Right atrium auricular region (tissue), 2 donors: ENCODE data around the gene UTRN. TPM values are rescaled to one million over a fixed set of nuclear protein-coding genes. Genes with fewer than 3 reads are reported as not detected.
A peak's percentile ranks its signal among the peaks of the same experiment; 100 is the strongest.

Source experiments
- DNase-seq: peaks from one replicate; pipeline ENCODE4 v3.0.0-alpha.2; 2019; ENCODE audit warnings: low spot score
- H3K27ac ChIP-seq, 2 donors: fragments of 200-600 bp; sonication (generic); 1 replicate in 1 of 2; 2 replicates in 1 of 2; pipeline ENCODE4 v1.5.1; 2016 to 2019
- H3K27me3 ChIP-seq, 2 donors: fragments of 200-600 bp; sonication (generic); one replicate each; pipeline versions ENCODE4 v1.5.1 to v1.6.0; 2017 to 2019
- H3K36me3 ChIP-seq: fragments of 200-600 bp; sonication (generic); one replicate; pipeline ENCODE4 v1.5.1; 2016
- H3K4me1 ChIP-seq, 2 donors: fragments of 200-600 bp; sonication (generic); one replicate each; pipeline versions ENCODE4 v1.5.1 to v1.6.0; 2017 to 2019
- H3K4me3 ChIP-seq, 2 donors: fragments of 200-600 bp; sonication (generic); 1 replicate in 1 of 2; 2 replicates in 1 of 2; pipeline ENCODE4 v1.5.1; 2017 to 2019; ENCODE audit warnings: mild to moderate bottlenecking in 1 of 2, moderate library complexity in 1 of 2
- H3K9me3 ChIP-seq, 2 donors: fragments of 200-600 bp; sonication (generic); one replicate each; pipeline ENCODE4 v1.5.1; 2019
- CTCF ChIP-seq, 2 donors: fragments of 200-600 bp; sonication (generic); IDR thresholded peaks; one replicate each; pipeline ENCODE4 v1.5.1; 2019; ENCODE audit warnings: antibody characterized with exemption in 2 of 2
- total RNA-seq, 2 donors: library from RNA; depleted of rRNA; stranded (reverse); fragments of >200 nt; gene quantifications; one replicate each; pipeline ENCODE4 v1.1.0, GENCODE V29; 2016

UTRN gene
- total RNA-seq, 2 donors from 2014 or later = 57.5 to 75.8 TPM

GRCh38 chr6:144264270-144265060 lies 20.7 kb upstream of the UTRN start:
- TF ChIP-seq CTCF (IDR thresholded peaks at IDR 0.05) = no peak
- Histone ChIP-seq H3K27ac (peak overlapping the region; percentile 44 to 79), H3K4me3 (no peak overlapping the region), H3K27me3 (no peaks in the 10 kb centered on the region), H3K4me1 (peaks cover 0 to 27% of the 10 kb centered on the region in 2 donors), H3K9me3 (peaks cover 0 to 7% of the 10 kb centered on the region in 2 donors), H3K36me3 (no peaks in the 10 kb centered on the region)
- no peak for DNase-seq

DNA sequence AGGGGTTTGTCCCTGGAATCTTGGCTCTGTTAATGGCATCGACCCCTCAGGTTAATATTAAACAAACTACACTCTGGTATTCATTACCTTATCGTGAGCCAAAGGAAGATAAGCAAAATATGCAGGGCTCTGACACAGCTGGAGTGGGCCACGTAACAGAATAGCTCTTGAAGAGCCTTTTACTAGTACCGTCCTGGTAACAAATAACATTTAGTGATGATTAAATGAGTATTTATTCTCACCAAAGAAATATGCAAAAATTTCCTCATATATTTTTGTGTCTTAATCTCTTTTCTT lies 20.1 kb upstream of the UTRN start:
- Histone ChIP-seq H3K4me3 (no peak overlapping the region), H3K4me1 (peaks cover 0 to 27% of the 10 kb centered on the region in 2 donors), H3K36me3 (no peaks in the 10 kb centered on the region), H3K27ac (peak overlapping the region in 1 of 2 donors; percentile 79), H3K9me3 (peaks cover 0 to 7% of the 10 kb centered on the region in 2 donors), H3K27me3 (no peaks in the 10 kb centered on the region)
- no peak for TF ChIP-seq CTCF (IDR thresholded peaks at IDR 0.05)
- no peak for DNase-seq

- Histone ChIP-seq H3K4me3 (no peak overlapping the region), H3K4me1 (peaks cover 0 to 27% of the 10 kb centered on the region in 2 donors), H3K27me3 (no peaks in the 10 kb centered on the region), H3K9me3 (peaks cover 0 to 7% of the 10 kb centered on the region in 2 donors), H3K27ac (peak overlapping the region; percentile 43 to 79), H3K36me3 (no peaks in the 10 kb centered on the region)
- no peak for TF ChIP-seq CTCF (IDR thresholded peaks at IDR 0.05)
- DNase-seq = no peak
Measured at GRCh38 chr6:144265390-144265789, 19.7 kb upstream of the UTRN start.

GRCh38 chr6:144266091-144266649 lies 19.0 kb upstream of the UTRN start:
- Histone ChIP-seq H3K27ac (peak overlapping the region; percentile 43 to 79), H3K4me3 (no peak overlapping the region), H3K4me1 (peaks cover 0 to 27% of the 10 kb centered on the region in 2 donors), H3K36me3 (no peaks in the 10 kb centered on the region), H3K27me3 (no peaks in the 10 kb centered on the region), H3K9me3 (peaks cover 0 to 7% of the 10 kb centered on the region in 2 donors)
- DNase-seq = peak; percentile 64
- TF ChIP-seq CTCF (IDR thresholded peaks at IDR 0.05) = no peak

DNA sequence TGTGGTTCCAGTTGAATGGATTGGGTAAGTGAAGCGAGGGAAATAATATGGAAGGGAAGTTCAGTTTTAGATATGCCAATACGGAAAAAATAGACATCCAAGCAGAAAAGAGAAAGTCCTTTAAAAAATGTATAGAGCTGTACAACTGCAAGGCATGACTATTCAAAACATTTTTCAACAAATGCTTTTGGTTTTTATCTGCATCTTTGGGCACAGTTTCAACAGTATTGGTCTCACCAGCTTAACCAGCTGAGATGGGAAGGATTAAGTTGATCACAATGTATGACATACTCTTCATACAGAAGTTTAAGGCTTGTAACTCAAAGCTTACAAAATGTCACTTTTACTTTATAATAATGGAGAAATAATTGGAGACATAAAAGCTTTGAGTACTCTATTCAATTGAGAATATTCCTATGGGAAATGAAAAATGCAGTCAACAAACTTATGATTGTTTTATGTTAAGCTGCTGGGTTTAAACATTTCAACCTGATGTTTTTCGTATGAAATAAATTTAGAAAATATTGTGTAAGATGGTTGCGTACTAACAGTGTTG lies 16.3 kb upstream of the UTRN start:
- H3K9me3 ChIP-seq = no peaks in the 10 kb centered on the region
- DNase-seq = no peak
- H3K27ac ChIP-seq = no peak overlapping the region
- H3K4me1 ChIP-seq = peaks cover 0 to 27% of the 10 kb centered on the region in 2 donors
- no peaks in the 10 kb centered on the region for H3K27me3 ChIP-seq
- H3K36me3 ChIP-seq = no peaks in the 10 kb centered on the region
- no peak overlapping the region for H3K4me3 ChIP-seq
- no peak for TF ChIP-seq CTCF (IDR thresholded peaks at IDR 0.05)
